ENCODE measurements around the gene SLC27A2.
"Not testable (repeated sequence)": the region's sequence is repeated elsewhere in the genome, so short reads cannot be mapped to it uniquely, and the experiment has no call there.

The SLC27A2 gene

DNA sequence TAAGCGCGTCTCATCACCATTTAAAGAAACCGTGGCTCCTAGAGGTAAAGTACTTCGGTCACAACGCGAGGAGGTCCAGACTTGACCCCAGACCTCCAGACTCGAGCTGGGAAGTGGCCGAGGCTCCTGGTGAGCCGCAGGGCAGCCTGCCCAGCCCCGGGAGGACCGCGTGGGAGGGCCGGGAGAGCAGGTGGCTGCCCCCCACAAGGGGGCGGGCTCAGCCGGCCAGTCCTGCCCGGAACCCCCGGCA, at the start of gene SLC27A2:
Gene SLC27A2 (plus strand): TSS at position 228 of the 250 bp plus-strand sequence. CDS start 232 bp downstream, outside the sequence.
- no peak for DNase-seq

DNA sequence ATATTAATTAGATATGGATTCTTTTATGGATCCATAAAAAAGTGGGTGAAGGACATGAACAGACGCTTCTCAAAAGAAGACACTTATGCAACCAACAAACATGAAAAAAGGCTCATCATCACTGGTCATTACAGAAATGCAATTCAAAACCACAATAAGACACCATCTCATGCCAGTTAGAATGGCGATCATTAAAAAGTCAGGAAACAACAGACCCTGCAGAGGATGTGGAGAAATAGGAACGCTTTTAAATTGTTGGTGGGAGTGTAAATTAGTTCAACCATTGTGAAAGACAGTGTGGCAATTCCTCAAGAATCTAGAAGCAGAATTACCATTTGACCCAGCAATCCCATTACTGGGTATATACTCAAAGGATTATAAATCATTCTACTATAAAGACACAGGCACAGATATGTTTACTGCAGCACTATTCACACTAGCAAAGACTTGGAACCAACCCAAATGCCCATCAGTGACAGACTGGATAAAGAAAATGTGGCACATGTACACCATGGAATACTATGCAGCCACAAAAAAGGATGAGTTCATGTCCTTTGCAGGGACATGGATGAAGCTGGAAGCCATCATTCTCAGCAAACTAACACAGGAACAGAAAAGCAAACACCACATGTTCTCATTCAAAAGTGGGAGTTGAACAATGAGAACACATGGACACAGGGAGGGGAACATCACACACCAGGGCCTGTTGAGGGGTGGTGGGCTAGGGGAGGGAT, 49.6 kb upstream of the SLC27A2 start:
- DNase-seq: not testable (repeated sequence)

DNA sequence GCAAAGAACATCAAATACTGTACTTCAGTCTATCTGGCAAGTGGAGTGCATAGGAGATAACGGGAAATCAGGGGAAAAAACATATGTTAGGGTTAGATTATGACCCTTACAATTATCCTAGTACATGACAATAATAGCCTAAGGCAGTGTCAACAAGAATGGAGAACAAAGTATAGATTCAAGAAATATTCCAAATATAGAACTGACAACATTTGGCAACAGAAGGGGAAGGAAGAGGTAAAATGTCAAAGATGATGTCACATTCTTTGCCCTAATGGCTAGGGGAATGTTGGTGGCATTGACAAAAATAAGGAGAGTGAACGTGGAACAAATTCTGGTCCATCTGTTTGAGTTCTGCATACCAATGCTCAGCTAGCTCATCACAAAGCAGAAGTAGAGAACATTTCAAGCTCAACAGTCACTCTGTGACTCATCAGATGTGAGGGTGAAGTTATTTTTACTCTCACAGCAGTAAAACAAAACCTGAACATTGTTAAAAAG, 47.4 kb upstream of the SLC27A2 start:
- DNase-seq: no peak

DNA sequence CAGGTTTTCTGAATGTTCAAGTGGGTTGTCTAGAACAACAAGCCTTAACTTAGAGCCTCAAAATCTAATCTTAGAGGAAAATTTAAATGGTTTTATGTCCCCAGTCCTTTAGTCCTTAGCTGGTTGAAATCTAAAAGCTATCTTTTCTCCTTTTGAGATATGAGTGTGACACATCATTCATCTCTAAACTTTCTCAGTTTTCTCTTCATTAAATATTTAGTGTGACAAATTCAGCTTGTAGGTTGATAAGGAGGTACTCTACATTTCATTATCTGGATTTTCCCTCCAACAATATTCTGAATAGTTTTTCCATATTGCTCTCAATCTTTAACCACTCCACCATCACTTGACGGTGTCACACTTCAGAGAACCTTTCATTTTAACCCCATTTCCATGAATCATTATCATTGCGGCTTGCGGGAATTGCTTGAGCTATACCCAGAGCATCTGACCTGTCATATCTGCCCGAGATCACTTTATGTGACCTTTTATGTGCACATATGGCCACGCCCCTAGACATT, 46.9 kb upstream of the SLC27A2 start:
- DNase-seq: peak; percentile 94

DNA sequence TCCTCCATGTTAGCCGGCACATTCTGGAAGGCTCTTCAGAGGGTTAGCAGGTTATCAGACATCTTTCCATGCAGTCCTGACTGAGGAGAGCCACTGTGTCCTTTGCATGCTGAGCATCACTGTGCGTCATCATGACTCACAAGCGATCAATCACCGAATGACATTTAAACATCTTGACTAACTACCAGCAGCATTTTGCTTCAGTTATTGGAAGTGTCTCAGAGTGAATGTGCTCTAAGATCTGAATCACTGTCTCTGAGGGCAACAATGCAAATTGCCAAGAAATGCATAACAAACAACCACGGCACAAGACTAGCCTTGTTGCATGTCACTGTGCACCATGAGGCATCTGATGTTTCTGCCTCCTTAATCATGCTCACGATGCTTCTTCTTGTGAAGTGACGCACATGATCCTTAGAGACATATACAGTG, 44.6 kb upstream of the SLC27A2 start:
- peak; percentile 81 for DNase-seq

DNA sequence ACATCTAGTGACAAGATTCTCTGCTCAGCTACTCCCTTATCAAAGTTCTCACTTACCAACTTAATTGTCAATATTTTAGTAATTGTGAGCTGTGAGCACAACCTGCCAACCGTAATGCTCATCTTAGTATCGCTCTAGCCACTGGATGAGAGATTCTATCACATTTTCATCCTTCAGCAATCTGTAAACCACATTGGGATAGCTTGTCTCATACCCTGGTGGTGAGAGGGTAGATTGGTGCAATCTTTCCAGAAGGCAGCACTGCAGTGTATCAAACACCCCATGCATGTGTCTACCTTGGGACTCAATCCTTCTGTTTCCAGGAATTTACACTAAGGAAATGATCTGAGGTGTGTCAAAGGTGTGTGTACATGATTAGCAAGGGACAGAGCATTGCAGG, 44.1 kb upstream of the SLC27A2 start:
- DNase-seq: peak; percentile 50

DNA sequence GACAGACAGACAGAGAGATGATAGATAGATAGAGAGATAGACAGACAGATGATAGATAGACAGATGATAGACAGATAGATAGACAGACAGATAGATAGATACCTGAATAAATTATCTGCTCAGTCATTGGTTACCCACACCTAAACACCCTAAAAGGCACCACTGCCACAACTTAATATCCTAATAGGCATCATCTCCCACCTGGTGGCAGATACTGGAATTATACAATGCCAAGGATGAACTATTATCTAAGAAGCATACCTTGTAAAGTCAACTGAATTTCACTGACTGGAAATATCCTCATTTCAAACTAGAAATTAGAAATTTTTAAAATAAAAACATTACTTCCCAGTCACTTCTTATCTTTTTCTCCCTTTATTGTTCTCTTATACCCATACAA, 43.6 kb upstream of the SLC27A2 start:
- DNase-seq: no peak

DNA sequence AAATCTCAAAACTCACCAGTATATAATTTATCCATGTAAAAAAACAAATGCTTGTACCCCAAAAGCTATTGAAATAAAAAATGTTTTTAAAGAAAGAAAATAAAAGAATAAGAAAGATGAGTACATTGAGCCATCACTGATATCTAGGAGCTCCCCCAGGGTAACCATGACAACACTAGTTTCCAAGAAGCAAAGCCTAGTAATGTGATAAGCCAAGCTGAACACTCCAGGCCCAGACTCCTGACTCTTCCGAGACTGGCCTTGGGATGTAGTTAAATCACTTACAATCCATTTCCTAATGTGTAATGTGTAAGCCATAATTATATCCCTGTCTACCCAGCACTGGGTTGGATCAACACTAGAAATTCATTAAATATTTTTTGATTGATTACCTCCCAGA, 41.9 kb upstream of the SLC27A2 start:
- DNase-seq: no peak

DNA sequence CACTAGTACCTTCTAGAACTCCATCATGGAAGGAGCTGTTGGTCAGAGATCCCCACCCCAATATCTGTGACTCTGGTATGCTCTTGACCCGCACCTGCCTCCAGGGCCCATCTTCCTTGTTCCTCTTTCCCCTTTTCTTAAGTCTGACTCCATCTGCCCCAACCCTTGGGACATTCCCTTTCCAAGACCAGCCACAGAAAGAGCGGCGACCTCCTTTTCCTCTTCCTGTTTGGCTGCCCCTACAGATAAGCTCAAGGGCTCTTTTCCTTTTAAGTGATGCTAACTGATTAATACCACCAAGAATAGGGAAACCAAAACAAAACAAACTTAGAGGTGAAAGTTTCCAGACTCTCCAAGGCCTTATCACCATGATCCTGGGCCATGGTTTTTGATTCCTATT, 41.0 kb upstream of the SLC27A2 start:
- no peak for DNase-seq

DNA sequence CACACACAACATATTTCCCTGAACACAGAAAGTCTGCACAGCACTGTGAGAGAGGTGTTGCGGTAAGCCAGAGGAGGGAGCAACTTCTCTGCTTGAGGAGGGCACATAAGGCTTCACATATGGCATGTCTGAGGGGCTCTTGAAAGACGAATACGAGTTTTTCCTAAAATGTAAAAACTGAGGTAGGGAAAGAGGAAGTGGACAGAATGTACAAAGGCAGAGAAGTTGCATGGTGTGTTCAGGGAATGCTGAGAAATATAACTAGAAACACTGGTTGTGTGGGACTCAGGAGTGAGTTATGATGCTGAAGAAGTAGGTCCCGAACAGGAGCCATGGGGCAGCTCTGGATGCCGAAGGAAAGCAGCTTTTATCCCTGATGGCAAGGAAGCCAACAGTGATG, 40.1 kb upstream of the SLC27A2 start:
- DNase-seq: no peak

DNA sequence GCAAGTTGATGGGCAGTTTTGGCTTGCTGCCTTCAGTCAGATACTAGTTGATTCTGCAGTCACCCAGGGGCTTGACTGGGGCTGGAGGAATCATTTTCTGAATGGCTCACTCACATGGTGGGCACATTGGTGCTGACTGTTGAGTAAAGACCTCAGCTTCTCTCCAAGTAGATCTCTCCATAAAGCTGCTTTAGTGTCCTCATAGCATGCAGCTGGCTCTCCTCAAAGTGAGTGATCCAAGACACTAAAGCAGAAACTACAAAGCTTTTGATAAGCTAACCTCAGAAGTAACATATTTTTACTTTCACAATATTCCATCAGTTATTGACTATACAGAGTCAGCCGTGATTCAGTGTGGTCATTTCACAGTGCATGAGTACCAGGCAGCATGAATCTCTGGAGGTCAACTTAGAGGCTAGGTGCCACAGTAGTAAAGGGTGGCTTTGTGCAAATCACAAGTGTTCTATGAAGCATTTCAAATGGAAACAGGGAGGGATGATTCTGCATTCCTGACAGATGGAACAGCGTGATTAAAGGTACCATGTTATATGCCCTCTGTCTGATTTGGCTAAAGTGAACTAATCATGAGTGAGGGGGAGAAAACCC, 38.6 kb upstream of the SLC27A2 start:
- no peak for DNase-seq

DNA sequence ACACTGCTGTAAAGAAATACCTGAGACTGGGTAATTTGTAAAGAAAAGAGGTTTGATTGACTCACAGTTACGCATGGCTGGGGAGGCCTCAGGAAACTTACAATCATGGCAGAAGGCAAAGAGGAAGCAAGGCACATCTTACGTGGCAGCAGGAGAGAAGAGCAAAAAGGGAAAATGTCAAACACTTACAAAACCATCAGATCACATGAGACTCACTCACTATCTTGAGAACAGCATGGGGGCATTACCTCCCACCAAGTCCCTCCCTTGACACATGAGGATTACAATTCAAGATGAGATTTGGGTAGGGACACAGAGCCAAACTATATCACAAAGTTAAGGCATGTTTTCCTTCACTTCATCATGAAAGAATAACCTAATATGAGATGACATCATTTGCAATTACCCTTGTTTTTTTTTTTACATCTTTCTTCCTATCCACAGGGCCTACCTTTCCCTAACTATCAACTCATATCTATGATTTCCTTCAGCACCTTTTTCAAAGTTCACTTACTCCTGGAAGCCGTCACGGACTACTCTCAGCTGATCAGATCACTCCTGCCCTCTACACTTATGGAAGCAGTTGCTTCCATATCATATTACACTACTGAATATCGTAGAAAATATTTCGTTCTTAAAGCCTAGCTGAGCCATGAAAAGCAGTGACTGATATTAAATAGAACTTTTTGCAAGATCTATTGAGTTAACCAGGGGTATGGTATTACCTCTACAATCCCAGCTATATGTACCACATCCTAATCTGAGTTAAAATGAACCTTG, 37.5 kb upstream of the SLC27A2 start:
- no peak for DNase-seq

DNA sequence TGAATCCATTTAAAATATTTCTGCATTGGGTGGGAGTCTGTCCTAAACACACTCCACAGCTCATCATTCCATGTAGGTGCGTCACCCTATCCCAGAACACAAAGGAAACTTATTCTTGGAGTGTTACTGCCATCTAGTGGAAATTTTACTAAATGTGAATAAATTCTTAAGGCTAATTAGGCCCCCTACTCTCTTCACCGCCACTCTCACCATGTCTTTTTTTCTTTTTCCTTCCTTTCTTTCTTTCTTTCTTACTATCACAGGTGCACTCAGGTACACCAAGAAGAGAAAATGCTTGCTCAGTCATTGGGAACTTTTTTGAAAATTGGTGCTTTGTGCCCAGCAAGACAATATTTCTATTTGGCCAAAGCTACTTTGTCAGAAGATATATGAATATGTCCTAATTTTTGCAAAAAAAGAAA, 36.5 kb upstream of the SLC27A2 start:
- peak; percentile 63 for DNase-seq

DNA sequence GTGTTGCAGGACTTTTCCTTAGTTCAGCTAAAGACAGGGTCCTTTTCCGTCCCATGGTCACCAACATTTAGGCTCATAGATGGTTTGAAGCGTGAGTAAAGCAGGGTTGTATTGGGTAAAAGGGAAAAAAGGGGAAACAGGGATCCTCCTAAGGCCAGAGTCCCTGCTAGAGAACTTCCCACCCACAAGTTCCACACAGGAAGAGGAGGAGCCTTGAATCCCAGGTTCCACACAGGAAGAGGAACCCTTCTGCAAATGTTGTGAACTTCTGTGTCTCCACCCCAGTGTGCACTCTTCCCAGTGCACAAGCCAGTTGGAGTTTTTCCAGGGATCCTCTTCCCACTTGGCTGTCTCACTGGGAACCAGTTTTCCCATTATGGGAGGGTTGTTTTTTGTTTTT, 35.4 kb upstream of the SLC27A2 start:
- DNase-seq: no peak

DNA sequence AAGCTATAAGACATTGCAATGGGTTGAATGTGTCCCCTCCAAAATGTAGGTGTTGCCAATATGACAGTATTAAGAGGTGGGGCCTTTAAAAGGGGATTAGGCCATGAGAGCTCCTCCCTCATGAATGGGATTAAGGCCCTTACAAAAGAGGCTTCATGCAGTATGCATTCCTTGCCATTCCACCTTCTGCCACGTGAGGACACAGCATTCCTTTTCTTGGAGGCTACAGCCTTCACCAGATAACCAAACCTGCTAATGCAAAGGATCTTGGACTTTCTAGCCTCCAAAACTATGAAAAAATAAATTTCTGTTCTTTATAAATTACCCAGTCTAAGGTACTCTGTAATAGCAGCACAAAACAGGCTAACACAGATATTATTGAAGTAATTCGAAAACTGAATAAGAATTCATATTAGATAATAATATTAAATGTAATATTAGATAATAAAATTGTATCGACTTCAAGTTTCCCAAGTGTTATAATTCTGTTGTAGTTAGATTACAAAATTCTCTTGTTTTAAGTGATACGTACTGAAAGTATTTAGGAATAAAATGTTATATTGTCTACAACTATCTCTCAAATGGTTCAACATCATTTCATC, 33.5 kb upstream of the SLC27A2 start:
- DNase-seq: no peak

DNA sequence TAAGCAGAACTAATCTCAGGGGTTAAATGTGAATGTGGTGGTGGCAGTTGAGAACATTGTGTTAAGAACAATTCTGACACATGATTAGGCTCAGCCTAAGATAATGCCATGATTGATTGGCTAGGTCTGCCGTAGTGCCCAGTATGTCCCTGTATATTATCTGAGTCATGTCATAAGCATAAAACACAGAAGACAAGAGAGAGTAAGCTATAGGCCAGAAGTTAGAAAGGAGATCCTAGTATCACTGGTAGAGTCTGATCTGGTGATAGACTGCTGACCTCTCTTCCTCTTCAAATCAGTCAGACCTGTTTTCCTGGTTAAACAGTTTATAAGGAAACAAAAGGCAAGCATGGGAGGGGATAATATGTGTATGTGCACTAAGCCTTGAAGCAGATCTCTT, 32.9 kb upstream of the SLC27A2 start:
- DNase-seq: no peak

DNA sequence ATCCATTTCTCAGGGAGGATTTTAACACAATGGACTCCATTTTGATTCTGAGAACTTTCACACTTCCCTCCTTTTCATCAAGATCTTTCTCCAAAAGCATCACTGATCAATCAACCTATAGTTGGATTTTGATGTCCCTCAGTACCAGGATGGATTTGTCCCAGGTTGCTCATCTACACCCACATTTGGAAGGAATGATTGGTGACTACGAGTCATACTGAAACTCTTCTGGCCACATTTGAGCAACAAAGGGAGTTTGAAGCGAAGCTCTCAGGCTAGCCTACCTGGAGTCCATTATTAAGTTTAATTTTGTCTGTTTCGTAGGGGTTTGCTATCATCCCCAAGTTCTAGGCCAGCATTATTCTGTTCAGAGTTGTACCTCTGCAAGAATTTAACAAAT, 31.6 kb upstream of the SLC27A2 start:
- DNase-seq: peak; percentile 66

DNA sequence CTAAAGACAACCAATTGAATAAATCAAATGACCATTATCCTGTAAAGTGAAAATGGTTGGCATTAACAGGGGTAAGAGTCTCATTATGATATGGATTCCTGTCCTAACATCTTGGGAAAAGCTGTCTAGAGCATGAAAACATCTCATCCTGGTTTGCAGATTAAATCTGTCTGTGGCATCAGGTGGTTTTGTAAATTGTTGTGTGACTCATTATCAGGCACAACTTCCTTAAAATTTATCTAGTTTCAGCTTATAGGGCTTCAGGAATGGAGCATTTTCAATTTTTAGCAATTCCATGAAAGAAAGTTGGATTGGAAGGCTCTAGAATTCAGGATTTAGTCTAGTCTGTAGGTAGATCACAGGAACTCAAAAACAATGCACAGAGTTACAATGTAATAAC, 31.1 kb upstream of the SLC27A2 start:
- no peak for DNase-seq

DNA sequence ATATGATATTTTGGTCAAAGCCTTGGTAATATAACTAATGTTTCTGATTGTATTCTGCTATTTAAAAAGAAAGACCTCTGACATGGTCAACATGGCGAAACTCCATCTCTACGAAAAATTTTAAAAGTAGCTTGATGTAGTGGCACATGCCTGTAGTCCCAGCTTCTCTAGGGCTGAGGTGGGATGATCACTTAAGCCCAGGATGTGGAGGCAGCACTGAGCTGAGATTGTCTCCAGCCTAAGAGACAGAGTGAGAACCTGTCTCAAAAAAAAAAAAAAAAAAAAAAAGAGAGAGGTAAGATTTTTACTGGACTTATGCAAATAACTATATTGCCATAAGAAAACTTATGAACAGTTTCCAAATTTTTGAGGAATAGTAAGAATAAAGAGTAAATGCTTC, 30.5 kb upstream of the SLC27A2 start:
- no peak for DNase-seq

DNA sequence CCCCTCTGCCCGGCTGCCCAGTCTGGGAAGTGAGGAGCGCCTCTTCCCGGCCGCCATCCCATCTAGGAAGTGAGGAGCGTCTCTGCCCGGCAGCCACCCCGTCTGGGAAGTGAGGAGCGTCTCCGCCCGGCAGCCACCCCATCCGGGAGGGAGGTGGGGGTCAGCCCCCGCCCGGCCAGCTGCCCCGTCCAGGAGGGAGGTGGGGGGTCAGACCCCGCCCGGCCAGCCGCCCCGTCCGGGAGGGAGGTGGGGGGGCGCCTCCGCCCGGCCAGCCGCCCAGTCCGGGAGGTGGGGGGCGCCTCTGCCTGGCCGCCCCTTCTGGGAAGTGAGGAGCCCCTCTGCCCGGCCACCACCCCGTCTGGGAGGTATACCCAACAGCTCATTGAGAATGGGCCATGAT, 23.8 kb upstream of the SLC27A2 start:
- not testable (repeated sequence) for DNase-seq

DNA sequence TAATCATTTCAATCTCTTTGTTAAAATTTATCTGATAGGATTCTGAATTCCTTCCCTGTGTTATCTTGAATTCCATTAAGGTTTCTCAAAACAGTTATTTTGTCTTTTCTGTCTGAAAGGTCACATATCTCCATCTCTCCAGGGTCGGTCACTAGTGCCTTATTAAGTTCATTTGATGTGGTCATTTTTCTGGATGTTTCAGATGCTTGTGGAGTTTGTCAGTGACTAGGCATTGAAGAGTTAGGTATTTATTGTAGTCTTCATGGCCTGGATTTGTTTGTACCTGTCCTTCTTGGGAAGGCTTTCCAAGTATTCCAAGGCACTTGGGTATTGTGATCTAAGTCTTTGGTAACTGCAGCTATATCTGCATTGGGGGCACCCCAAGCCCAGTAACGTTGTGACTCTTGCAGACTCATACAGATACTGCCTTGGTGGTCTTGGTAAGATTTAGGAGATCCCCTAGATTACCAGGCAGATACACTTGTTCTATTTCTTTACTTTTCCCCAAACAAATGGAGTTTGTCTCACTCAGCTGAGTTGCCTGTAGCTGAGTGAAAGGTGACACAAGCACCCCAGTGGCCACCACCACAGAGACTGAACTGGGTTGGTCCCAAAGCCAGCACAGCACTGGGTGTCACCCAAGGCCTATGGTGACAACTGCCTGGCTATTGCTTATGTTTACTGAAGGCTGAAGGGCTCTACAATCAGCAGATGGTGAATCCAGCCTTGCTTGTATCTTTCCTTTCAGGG, 18.9 kb upstream of the SLC27A2 start:
- DNase-seq: no peak

DNA sequence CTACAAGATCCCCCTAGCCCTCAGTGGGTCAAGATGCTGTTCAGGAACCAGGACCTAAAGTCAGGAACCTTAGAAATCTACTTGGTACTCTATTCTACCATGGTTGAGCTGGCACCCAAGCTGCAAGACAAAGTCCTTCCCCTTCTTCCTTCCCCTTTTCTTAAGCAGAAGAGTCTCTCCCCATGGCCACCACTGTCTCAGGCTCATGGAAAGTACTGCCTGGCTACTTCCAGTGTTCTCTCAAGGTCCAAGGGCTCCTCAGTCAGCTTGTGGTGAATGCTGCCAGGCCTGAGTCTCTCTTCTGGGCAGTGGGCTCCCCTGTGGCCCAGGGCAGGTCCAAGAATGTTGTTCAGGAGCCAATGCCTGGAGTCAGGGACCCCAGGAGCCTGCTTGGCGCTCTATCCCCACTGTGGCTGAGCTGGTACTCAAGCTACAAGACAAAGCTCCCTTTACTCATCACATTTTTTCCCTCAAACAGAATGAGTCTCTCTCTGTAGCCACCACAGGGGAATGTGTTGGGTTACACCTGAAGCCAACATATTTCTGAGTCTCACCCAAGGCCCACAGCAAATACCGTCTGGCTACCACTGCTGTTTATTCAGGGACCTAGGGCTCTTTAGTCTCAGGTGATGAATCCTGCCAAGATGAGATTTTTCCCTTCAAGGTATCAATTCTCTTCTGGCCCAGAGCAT, 18.1 kb upstream of the SLC27A2 start:
- DNase-seq: no peak
